ENCODE measurements around the gene SMIM24. TPM values are rescaled to one million over a fixed set of nuclear protein-coding genes. Genes with fewer than 3 reads are reported as not detected.

SMIM24 gene
- total and polyA plus RNA-seq, 9 of the 15 experiments (the other 6 are each of a cell fraction or from before 2014, with no cell fraction given) = 0.45 to 12.3 (median 1.4) TPM; not detected in 1

GRCh38 chr19:3505598-3506383 is 25.5 kb upstream of the SMIM24 start, which contains the start of gene FZR1:
Gene FZR1 (plus strand): TSS chr19:3506311. CDS start chr19:3522990, 16,679 bp downstream.
- Histone ChIP-seq H4K20me1 (replicated peaks; ENCODE audit: control insufficient read depth, insufficient read depth, low read length) (peaks cover 29% of the 10 kb centered on the region), H3K9me1 (ENCODE audit: control insufficient read depth, insufficient read depth, low read length) (peaks cover 10% of the 10 kb centered on the region), H3K27ac (ENCODE audit: extremely low read depth, low read depth, low read length) (peak within 1 kb of the TSS; percentile 92), H3K79me2 (ENCODE audit: control insufficient read depth, insufficient read depth, low read length) (peaks cover 49% of the 10 kb centered on the region), H3K9me3 (replicated peaks; ENCODE audit: control insufficient read depth, insufficient read depth, low read depth, low read length) (no peaks in the 10 kb centered on the region), H3K4me3 (peak within 1 kb of the TSS; percentile 99), H3K27me3 (ENCODE audit: control insufficient read depth in 2 of 2, insufficient read depth in 2 of 2, low read length in 2 of 2) (no peaks in the 10 kb centered on the region), H3K4me1 (replicated peaks in 1 of 2; ENCODE audit: control insufficient read depth in 2 of 2, insufficient read depth in 2 of 2, low read length in 2 of 2) (peaks cover 27 to 68% of the 10 kb centered on the region in 2 experiments; a peak in 4 of 5 replicates), H2AFZ (ENCODE audit: low read depth, low read length) (peak within 1 kb of the TSS; percentile 88), H3K4me2 (ENCODE audit: insufficient read depth, low read length) (peak within 1 kb of the TSS; percentile 97), H3K9ac (ENCODE audit: insufficient read depth in 1 of 2, low read depth in 2 of 2, low read length in 2 of 2) (peak within 1 kb of the TSS; percentile 91 to 94), H3K36me3 (ENCODE audit: control insufficient read depth, insufficient read depth, low read length) (peaks cover 26% of the 10 kb centered on the region; the same call in 2 of the 3 replicates)
- WGBS (ENCODE audit: insufficient coverage, low coverage, missing lambda C conversion rate) = 2% methylated on average over 63 of the region's 79 CpGs
- ATAC-seq = peak; percentile 95
- peak; percentile 97 to 100 (median 98) for DNase-seq (ENCODE audit: extremely low read depth in 1 of 4, low spot score in 3 of 4)
- POLR2A ChIA-PET = interaction anchor here (0.6 to 0.8 kb wide), 2 partner anchors 71 to 1162 kb away, joined by 4 to 5 read pairs; no protein-coding TSS in a partner anchor
- TSS peak; percentile 94 for BruUV-seq (replicated peaks)
- FAIRE-seq = peak; percentile 91
- intact Hi-C loops (cut with micrococcal nuclease) (loop anchor here (1.0 kb wide), 1 partner anchor 15 kb away; no protein-coding TSS in a partner anchor), in situ Hi-C loops (cut with MboI) (no loop called here)
- CTCF ChIA-PET (ENCODE audit: low intra/inter-chr PET ratio) = no interaction called here
- no peak for TF ChIP-seq ZNF282 (CRISPR knock-in tag; IDR thresholded peaks at IDR 0.05)
- no peak for TF ChIP-seq TSC22D4 (tag; IDR thresholded peaks at IDR 0.05)
- TF ChIP-seq, protein P1, sequence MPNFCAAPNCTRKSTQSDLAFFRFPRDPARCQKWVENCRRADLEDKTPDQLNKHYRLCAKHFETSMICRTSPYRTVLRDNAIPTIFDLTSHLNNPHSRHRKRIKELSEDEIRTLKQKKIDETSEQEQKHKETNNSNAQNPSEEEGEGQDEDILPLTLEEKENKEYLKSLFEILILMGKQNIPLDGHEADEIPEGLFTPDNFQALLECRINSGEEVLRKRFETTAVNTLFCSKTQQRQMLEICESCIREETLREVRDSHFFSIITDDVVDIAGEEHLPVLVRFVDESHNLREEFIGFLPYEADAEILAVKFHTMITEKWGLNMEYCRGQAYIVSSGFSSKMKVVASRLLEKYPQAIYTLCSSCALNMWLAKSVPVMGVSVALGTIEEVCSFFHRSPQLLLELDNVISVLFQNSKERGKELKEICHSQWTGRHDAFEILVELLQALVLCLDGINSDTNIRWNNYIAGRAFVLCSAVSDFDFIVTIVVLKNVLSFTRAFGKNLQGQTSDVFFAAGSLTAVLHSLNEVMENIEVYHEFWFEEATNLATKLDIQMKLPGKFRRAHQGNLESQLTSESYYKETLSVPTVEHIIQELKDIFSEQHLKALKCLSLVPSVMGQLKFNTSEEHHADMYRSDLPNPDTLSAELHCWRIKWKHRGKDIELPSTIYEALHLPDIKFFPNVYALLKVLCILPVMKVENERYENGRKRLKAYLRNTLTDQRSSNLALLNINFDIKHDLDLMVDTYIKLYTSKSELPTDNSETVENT (CRISPR knock-in tag; IDR thresholded peaks at IDR 0.05) = peak; percentile 70
- peak; percentile 96 for TF ChIP-seq GABPA (tag; conservative IDR thresholded peaks at IDR 0.05; ENCODE audit: low read depth)
- no peak for TF ChIP-seq TFE3 (CRISPR knock-in tag; IDR thresholded peaks at IDR 0.05)
- TF ChIP-seq ZNF239 (CRISPR knock-in tag; IDR thresholded peaks at IDR 0.05) = no peak
- no peak for TF ChIP-seq CBX8 (IDR thresholded peaks at IDR 0.05; ENCODE audit: borderline replicate concordance, extremely low read depth, low read depth, low read length, poor library complexity, severe bottlenecking)
- TF ChIP-seq KDM1A (IDR thresholded peaks at IDR 0.05) = no peak
- no peak for TF ChIP-seq NCOR1 (IDR thresholded peaks at IDR 0.05)
- peak; percentile 47; the same call in 1 of the 2 replicates for TF ChIP-seq TAF7 (tag; IDR thresholded peaks at IDR 0.05)
- TF ChIP-seq XRCC3 (IDR thresholded peaks at IDR 0.05) = no peak
- peak; percentile 34; the same call in 1 of the 2 replicates for TF ChIP-seq ESRRA (IDR thresholded peaks at IDR 0.05; ENCODE audit: borderline replicate concordance, low read depth)
- no peak for TF ChIP-seq ZNF253 (CRISPR knock-in tag; conservative IDR thresholded peaks at IDR 0.05)
- TF ChIP-seq, protein P2, sequence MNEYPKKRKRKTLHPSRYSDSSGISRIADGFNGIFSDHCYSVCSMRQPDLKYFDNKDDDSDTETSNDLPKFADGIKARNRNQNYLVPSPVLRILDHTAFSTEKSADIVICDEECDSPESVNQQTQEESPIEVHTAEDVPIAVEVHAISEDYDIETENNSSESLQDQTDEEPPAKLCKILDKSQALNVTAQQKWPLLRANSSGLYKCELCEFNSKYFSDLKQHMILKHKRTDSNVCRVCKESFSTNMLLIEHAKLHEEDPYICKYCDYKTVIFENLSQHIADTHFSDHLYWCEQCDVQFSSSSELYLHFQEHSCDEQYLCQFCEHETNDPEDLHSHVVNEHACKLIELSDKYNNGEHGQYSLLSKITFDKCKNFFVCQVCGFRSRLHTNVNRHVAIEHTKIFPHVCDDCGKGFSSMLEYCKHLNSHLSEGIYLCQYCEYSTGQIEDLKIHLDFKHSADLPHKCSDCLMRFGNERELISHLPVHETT (CRISPR knock-in tag; conservative IDR thresholded peaks at IDR 0.05 in 1 of 2, IDR thresholded peaks at IDR 0.05 in 1 of 2) = peak in 1 of 2 experiments; percentile 76; a peak in 2 of 4 replicates
- no peak for TF ChIP-seq PRPF4 (IDR thresholded peaks at IDR 0.05; ENCODE audit: insufficient read depth, low read depth, low read length, poor library complexity, severe bottlenecking)
